Heart right ventricle (tissue), 16 donors: Measurements from ENCODE around the gene STAG2. TPM values are rescaled to one million over a fixed set of nuclear protein-coding genes. Genes with fewer than 3 reads are reported as not detected.

ENCODE experiments used
- ATAC-seq, 8 donors: fragments of 200-7000 bp; cut with Tn5 transposase; one replicate each; pipeline ENCODE4 v1.9.1; 2020; ENCODE audit warnings: mild to moderate bottlenecking in 8 of 8, moderate library complexity in 8 of 8, moderate number of reproducible peaks in 1 of 8
- DNase-seq, 2 donors: peaks; one replicate each; pipeline ENCODE4 v3.0.0-alpha.2; 2020
- H3K27ac ChIP-seq, 10 donors: fragments of 200-600 bp; sonication (generic) in 2 of 10; one replicate each; pipeline versions ENCODE4 v1.5.0 to v1.8.0; 2020 to 2022; ENCODE audit warnings: mild to moderate bottlenecking in 3 of 10
- H3K27me3 ChIP-seq, 7 donors: fragments of 200-600 bp; one replicate each; pipeline ENCODE4 v1.8.0; 2021 to 2022; ENCODE audit warnings: mild to moderate bottlenecking in 2 of 7
- H3K36me3 ChIP-seq, 9 donors: fragments of 200-600 bp; sonication (generic) in 1 of 9; one replicate each; pipeline versions ENCODE4 v1.5.0 to v1.8.0; 2020 to 2022; ENCODE audit warnings: mild to moderate bottlenecking in 2 of 9
- H3K4me1 ChIP-seq, 9 donors: fragments of 200-600 bp; sonication (generic) in 1 of 9; one replicate each; pipeline versions ENCODE4 v1.5.0 to v1.8.0; 2020 to 2022; ENCODE audit warnings: mild to moderate bottlenecking in 4 of 9
- H3K4me3 ChIP-seq, 10 donors: fragments of 200-600 bp; sonication (generic) in 2 of 10; one replicate each; pipeline versions ENCODE4 v1.5.0 to v1.8.0; 2020 to 2022; ENCODE audit warnings: mild to moderate bottlenecking in 7 of 10, moderate library complexity in 2 of 10
- H3K9me3 ChIP-seq, 11 donors: fragments of 200-600 bp in 10 of 11; sonication (generic) in 2 of 11; one replicate each; pipeline versions ENCODE4 v1.5.0 to v1.8.0; 2013 to 2022; ENCODE audit warnings: mild to moderate bottlenecking in 2 of 11, control low read depth in 1 of 11, moderate library complexity in 1 of 11
- WGBS, 2 donors: extraction: QIAGEN DNeasy Blood & Tissue Kit; methylation state at CpG; one replicate each; pipeline ENCODE4 v1.1.7; 2013; ENCODE audit warnings: inconsistent platforms in 1 of 2; 5-methylcytosine and 5-hydroxymethylcytosine counted together
- intact Hi-C, 10 donors: fragments of 100-400 bp; cut with DNase I; formaldehyde crosslinking; loops; one replicate each; pipeline versions ENCODE4 v1.11.1 to v1.14.2; 2022
- polyA plus RNA-seq, 2 donors: library from polyadenylated mRNA; stranded (reverse); fragments of 200-250 nt; gene quantifications; one replicate each; pipeline ENCODE4 v1.2.3, GENCODE V29; 2013
- total RNA-seq, 10 donors: library from RNA; stranded (reverse); fragmentation: NEBNext Ultra II Directional in 3 of 10; extraction: Animal tissue kit (Norgen Biotek cat#: 25700) in 3 of 10; gene quantifications; one replicate each; pipeline versions ENCODE4 v1.2.1 to v1.2.4, GENCODE V29; 2021 to 2023
- TF ChIP-seq, protein P1 (sequence below), 9 donors: fragments of 200-600 bp; sonication (generic) in 2 of 9; IDR thresholded peaks; one replicate each; pipeline versions ENCODE4 v1.5.0 to v1.8.0; 2021 to 2022; ENCODE audit warnings: antibody characterized with exemption in 9 of 9, mild to moderate bottlenecking in 5 of 9, moderate library complexity in 1 of 9
- donor health status: Arrhythmogenic right ventricular cardiomyopathy.
- donor health status: ischemic (EF 13 %, LVEDD 7.1; RV severe dilation, severe dysfunction).
- donor health status: healthy with polysubstance abuse.
- donor health status: DM: no; HTN: yes; CAD: no.
- donor health status: DM: no; HTN: no; CAD: no.
- donor health status: ischemic (EF 25% LVEDD 6.9; RV normal size, moderate dysfunction).
- donor health status: ischemic (EF 25% LVEDD 5.7; RV mildly dilated, moderate dysfunction).
- donor health status: healthy.
- donor health status: DM: yes; HTN: yes; CAD: no.
- donor health status: Ischemic cardiomyopathy.
- donor health status: ischemic (EF 35%, LVEDD 5.7; RV mildly dilated, moderate dysfunction).
- donor health status: nonischemic (EF 11% LVEDD 7.7; RV severe dilation, severe dysfunction).
- donor health status: DM: yes; HTN: yes; CAD: no.
- donor health status: PGD.
- donor health status: ischemic (EF 29% LVEDD 5.4; RV normal size, mild dysfunction).
- donor health status: nonischemic (EF 23%, LVEDD 6.1; RV moderate dilation, normal function).

STAG2 gene
- total and polyA plus RNA-seq, 12 donors = 10.1 to 36.5 (median 28.3) TPM

DNA sequence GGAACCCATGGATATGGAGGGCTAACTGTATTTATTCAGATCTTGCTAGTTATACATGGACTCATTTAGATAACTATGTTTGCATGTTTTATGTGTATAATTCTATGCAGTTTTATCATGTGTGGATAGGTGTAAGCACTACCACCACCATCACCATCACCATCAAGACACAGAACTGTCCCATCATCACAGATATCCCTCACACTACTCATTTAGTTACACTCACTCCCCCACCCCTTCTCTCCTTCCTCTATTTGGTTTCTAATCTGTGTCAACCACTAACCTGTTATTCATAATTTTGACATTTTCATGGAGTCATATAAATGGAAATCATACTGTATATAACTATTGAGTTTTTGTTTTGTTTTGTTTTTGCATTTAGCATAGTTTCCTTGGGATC, 43.7 kb downstream of the STAG2 start:
- DNase-seq (no peak), ATAC-seq (no peak)
- TF ChIP-seq, protein P1, sequence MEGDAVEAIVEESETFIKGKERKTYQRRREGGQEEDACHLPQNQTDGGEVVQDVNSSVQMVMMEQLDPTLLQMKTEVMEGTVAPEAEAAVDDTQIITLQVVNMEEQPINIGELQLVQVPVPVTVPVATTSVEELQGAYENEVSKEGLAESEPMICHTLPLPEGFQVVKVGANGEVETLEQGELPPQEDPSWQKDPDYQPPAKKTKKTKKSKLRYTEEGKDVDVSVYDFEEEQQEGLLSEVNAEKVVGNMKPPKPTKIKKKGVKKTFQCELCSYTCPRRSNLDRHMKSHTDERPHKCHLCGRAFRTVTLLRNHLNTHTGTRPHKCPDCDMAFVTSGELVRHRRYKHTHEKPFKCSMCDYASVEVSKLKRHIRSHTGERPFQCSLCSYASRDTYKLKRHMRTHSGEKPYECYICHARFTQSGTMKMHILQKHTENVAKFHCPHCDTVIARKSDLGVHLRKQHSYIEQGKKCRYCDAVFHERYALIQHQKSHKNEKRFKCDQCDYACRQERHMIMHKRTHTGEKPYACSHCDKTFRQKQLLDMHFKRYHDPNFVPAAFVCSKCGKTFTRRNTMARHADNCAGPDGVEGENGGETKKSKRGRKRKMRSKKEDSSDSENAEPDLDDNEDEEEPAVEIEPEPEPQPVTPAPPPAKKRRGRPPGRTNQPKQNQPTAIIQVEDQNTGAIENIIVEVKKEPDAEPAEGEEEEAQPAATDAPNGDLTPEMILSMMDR (IDR thresholded peaks at IDR 0.05) = no peak
- Histone ChIP-seq H3K27me3 (no peaks in the 10 kb centered on the region), H3K27ac (no peak overlapping the region), H3K36me3 (no peaks in the 10 kb centered on the region), H3K4me3 (no peak overlapping the region), H3K9me3 (no peaks in the 10 kb centered on the region), H3K4me1 (peaks cover 0 to 9% (median 0%) of the 10 kb centered on the region in 9 donors)
- intact Hi-C loops = no loop called here

DNA sequence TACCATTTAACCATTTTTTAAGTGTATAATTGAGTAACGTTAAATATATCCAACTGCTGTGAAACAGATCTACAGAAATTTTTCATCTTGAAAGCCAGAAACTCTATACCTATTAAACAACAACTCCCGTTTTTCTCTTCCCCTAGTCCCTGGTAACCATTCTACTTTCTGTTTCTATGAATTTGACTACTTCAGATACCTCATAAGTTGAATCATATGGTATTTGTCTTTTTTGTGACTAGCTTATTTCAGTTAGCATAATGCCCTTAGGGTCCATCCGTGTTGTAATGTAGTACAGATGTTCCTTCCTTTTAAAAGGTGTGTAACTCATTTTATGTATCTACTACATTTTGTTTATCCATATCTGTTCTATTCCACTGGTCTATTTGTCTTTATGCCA, 48.7 kb downstream of the STAG2 start:
- H3K9me3 ChIP-seq = peaks cover 0 to 6% (median 0%) of the 10 kb centered on the region in 11 donors
- peaks cover 0 to 9% (median 5%) of the 10 kb centered on the region in 9 donors for H3K4me1 ChIP-seq
- no peak overlapping the region for H3K4me3 ChIP-seq
- no peaks in the 10 kb centered on the region for H3K27me3 ChIP-seq
- DNase-seq (no peak), ATAC-seq (no peak)
- 95 to 98% methylated on average over 3 of the region's 3 CpGs for WGBS, 2 donors
- TF ChIP-seq, protein P1 (IDR thresholded peaks at IDR 0.05) = no peak
- intact Hi-C loops = loop anchor here in 2 of 10 donors (10.0 kb wide), 1 partner anchor 45 kb away; the partner anchor contains the start of gene STAG2 (in 2 of the 2)
- H3K27ac ChIP-seq = no peak overlapping the region
- no peaks in the 10 kb centered on the region for H3K36me3 ChIP-seq

DNA sequence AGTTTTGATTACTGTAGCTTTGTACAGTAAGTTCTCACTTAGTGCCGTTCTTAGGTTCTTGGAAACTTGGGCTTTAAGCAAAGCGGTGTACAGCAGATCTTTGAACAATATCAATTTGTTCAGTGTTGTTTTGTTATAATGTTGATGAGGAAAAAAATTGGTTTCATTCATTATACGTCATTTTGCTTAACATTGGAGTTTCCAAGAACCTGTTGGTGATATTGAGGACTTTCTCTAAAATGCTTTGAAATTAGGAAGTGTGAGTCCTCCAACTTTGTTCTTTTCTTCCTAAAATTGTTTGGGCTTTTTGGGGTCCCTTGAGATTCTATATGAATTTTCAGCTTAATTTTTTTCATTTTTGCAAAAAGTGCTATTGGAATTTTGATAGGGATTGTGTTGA, 49.1 kb downstream of the STAG2 start:
- no peaks in the 10 kb centered on the region for H3K27me3 ChIP-seq
- no peak overlapping the region for H3K4me3 ChIP-seq
- H3K36me3 ChIP-seq = no peaks in the 10 kb centered on the region
- TF ChIP-seq, protein P1 (IDR thresholded peaks at IDR 0.05) = no peak
- peaks cover 0 to 6% (median 0%) of the 10 kb centered on the region in 11 donors for H3K9me3 ChIP-seq
- DNase-seq (no peak), ATAC-seq (no peak)
- H3K27ac ChIP-seq = no peak overlapping the region
- 95 to 97% methylated on average over 3 of the region's 3 CpGs for WGBS, 2 donors
- intact Hi-C loops = loop anchor here in 2 of 10 donors (10.0 kb wide), 1 partner anchor 46 kb away; the partner anchor contains the start of gene STAG2 (in 2 of the 2)
- peaks cover 0 to 9% (median 5%) of the 10 kb centered on the region in 9 donors for H3K4me1 ChIP-seq

DNA sequence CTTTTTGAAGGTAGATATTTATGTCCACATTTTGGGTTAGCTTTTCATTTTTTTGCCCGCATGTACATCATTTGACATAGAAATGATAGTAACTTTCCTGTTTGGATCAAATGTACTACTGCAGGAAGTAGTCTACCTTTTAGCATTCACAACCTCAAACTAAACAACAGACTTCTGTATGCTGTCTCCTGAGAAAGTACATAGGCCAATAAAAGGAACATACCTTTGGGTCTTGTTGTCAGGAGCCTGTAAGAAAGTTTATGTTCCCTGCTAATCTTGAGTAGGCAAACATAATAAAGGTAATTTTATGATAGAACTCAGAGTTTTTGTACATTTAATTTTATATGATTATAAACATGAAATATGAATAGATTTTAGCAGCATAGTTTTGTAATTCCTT, 54.2 kb downstream of the STAG2 start:
- peaks cover 0 to 16% (median 0%) of the 10 kb centered on the region in 9 donors for H3K4me1 ChIP-seq
- intact Hi-C loops = loop anchor here in 4 of 10 donors (5.0 to 10.0 kb wide), 2 partner anchors 51 to 53 kb away; partner anchors contain the start of gene STAG2 (in 4 of the 4)
- H3K4me3 ChIP-seq = no peak overlapping the region
- WGBS, 2 donors = 93 to 100% methylated on average over 1 of the region's 1 CpG
- H3K27me3 ChIP-seq = no peaks in the 10 kb centered on the region
- ATAC-seq (no peak), DNase-seq (no peak)
- TF ChIP-seq, protein P1 (IDR thresholded peaks at IDR 0.05) = no peak
- H3K9me3 ChIP-seq = peaks cover 0 to 6% (median 0%) of the 10 kb centered on the region in 11 donors
- no peak overlapping the region for H3K27ac ChIP-seq
- no peaks in the 10 kb centered on the region for H3K36me3 ChIP-seq
